Mucosa of rectum (tissue), 2 donors: Measurements from ENCODE around the gene GID4.

Experiments used
- H3K27ac ChIP-seq, 2 donors: one replicate each; pipeline ENCODE4 v1.7.0; 2013; ENCODE audit warnings: inconsistent platforms in 2 of 2, low read depth in 2 of 2, low read length in 2 of 2
- H3K27me3 ChIP-seq, 2 donors: one replicate each; pipeline ENCODE4 v1.7.0; 2013; ENCODE audit warnings: low read length in 2 of 2; ENCODE audit not compliant: control insufficient read depth in 2 of 2, insufficient read depth in 2 of 2
- H3K36me3 ChIP-seq, 2 donors: one replicate each; pipeline ENCODE4 v1.7.0; 2013; ENCODE audit warnings: low read length in 2 of 2; ENCODE audit not compliant: control insufficient read depth in 2 of 2, insufficient read depth in 2 of 2
- H3K4me1 ChIP-seq, 2 donors: one replicate each; pipeline ENCODE4 v1.7.0; 2013; ENCODE audit warnings: low read length in 2 of 2, mild to moderate bottlenecking in 1 of 2; ENCODE audit not compliant: control insufficient read depth in 2 of 2, insufficient read depth in 2 of 2
- H3K4me3 ChIP-seq, 2 donors: one replicate each; pipeline ENCODE4 v1.7.0; 2013; ENCODE audit warnings: low read length in 2 of 2
- H3K9ac ChIP-seq, 2 donors: one replicate each; pipeline ENCODE4 v1.7.0; 2013; ENCODE audit warnings: low read length in 2 of 2, low read depth in 1 of 2, mild to moderate bottlenecking in 1 of 2
- H3K9me3 ChIP-seq, 2 donors: one replicate each; pipeline ENCODE4 v1.7.0; 2013; ENCODE audit warnings: low read length in 2 of 2; ENCODE audit not compliant: control insufficient read depth in 2 of 2
- donor health status: healthy.
- donor health status: Normal muscosa, but diverticular disease.

The GID4 gene

DNA sequence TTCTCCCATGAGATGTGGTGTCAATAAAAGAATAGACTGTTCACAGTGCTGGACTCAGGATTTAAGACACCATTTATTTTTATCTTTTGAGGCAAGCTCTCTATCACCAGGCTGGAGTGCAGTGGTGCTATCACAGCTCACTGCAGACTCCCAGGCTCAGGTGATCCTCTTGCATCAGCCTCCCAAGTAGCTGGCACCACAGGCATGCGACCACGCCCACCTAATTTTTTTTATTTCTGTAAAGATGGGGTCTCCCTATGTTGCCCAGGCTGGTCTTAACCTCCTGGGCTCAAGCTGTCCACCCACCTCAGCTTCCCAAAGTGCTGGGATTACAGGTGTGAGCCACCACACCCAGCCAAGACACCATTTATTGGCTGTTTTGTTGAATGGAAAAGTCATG is 29.9 kb downstream of the GID4 start:
- H3K4me1 ChIP-seq = peaks cover 0 to 3% of the 10 kb centered on the region in 2 donors
- no peak overlapping the region for H3K27ac ChIP-seq
- H3K27me3 ChIP-seq = no peaks in the 10 kb centered on the region
- H3K9me3 ChIP-seq = no peaks in the 10 kb centered on the region
- no peak overlapping the region for H3K9ac ChIP-seq
- no peak overlapping the region for H3K4me3 ChIP-seq
- H3K36me3 ChIP-seq = peaks cover 7 to 19% of the 10 kb centered on the region in 2 donors

DNA sequence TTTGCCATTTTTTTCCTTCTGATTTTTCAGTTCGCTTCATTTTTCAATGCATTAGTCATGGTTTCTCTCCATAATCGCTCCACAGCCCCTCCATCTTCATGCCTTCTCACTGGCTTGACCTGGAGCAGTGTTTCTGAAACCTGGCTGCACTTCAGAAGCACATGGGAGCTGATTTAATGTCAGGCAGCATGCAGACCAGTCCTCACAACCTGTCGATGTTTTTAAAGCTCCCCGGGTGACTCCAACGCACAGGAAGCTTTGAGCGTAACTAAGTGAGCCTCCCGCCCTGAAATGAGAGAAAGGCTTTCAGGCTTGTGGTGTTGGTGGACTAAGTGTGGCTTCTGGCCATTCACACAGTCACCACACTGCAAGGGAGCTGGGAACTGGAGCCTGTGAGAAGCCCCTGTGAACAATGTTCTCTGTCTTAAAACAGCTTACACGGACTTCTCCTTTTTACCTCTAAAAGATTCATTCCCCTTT is 31.7 kb downstream of the GID4 start:
- Histone ChIP-seq H3K27ac (no peak overlapping the region), H3K36me3 (peaks cover 0 to 7% of the 10 kb centered on the region in 2 donors), H3K4me3 (no peak overlapping the region), H3K4me1 (peaks cover 0 to 3% of the 10 kb centered on the region in 2 donors), H3K9ac (no peak overlapping the region), H3K9me3 (no peaks in the 10 kb centered on the region), H3K27me3 (no peaks in the 10 kb centered on the region)

DNA sequence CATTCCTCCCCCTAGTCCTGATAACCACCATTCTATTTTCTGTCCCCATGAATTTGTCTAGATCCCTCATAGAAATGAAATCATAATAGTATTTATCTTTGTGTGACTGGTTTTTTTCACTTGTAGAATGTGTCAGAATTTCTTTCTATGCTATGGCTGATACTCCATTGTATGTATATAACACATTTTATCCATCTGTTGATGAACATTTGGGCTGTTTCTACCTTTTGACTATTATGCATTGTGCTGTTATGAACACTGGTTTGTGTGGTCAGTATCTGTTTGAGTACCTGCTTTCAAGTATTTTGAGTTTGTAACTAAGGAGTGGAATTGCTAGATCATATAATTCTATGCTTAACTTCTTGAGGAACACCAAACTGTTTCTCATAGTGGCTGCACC is 32.5 kb downstream of the GID4 start:
- Histone ChIP-seq H3K27ac (no peak overlapping the region), H3K4me3 (no peak overlapping the region), H3K4me1 (peaks cover 0 to 3% of the 10 kb centered on the region in 2 donors), H3K27me3 (no peaks in the 10 kb centered on the region), H3K36me3 (peaks cover 0 to 3% of the 10 kb centered on the region in 2 donors), H3K9me3 (no peaks in the 10 kb centered on the region), H3K9ac (no peak overlapping the region)

DNA sequence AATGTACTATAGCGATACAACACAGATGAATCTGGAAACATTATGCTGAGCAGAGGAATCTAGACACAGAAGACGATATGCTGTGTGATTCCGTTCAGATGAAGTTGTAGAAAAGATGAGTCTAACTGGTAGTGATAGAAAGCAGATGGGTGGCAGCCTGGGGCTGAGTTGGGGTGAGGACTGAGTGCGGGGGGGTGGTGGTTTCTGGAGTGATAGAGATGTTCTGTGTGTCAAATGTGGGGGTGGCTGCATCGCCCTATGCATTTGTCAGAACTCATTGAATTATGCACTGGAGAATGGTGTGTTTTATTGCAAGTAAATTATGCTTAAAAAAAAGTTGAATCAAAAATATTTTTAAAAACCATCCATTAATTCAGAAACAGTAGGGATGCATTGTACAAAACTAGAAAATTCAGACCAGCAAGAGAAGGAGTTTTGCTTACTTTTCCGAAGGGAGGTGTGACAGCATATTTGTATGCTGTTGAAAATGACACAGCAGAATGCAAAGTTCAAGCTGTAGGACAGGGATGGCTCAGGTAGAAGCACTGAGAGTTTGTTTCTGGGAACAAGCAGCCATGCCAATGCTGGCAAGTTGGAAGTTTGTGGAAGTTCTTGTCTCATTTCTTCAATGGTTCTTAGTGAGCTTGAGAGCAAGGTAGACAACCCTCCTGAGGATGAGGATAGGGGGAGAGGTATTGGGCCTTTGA is 35.5 kb downstream of the GID4 start:
- Histone ChIP-seq H3K4me1 (peaks cover 0 to 3% of the 10 kb centered on the region in 2 donors), H3K36me3 (no peaks in the 10 kb centered on the region), H3K27me3 (no peaks in the 10 kb centered on the region), H3K4me3 (no peak overlapping the region), H3K9me3 (no peaks in the 10 kb centered on the region), H3K27ac (no peak overlapping the region), H3K9ac (no peak overlapping the region)

DNA sequence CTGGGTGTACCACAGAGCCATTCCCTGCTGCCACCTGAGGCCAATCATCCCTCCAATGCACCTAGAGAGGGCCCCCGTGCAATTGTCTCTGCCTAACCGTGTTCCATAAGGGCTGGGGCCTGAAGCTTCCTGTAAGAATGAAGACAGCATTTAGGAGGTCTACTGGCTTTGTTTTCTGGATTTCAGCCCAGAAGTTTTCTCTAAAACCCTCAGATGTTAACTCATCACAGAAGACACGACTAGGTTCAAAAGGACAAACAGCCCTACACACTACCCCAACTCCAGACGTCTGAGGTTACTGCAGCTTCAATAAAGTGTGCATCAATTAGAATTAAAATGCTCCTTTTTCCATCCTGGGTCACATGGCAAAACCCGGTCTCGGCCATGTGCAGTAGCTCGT is 37.7 kb downstream of the GID4 start:
- Histone ChIP-seq H3K27ac (no peak overlapping the region), H3K4me1 (no peaks in the 10 kb centered on the region), H3K9me3 (no peaks in the 10 kb centered on the region), H3K27me3 (no peaks in the 10 kb centered on the region), H3K36me3 (no peaks in the 10 kb centered on the region), H3K4me3 (no peak overlapping the region), H3K9ac (no peak overlapping the region)

DNA sequence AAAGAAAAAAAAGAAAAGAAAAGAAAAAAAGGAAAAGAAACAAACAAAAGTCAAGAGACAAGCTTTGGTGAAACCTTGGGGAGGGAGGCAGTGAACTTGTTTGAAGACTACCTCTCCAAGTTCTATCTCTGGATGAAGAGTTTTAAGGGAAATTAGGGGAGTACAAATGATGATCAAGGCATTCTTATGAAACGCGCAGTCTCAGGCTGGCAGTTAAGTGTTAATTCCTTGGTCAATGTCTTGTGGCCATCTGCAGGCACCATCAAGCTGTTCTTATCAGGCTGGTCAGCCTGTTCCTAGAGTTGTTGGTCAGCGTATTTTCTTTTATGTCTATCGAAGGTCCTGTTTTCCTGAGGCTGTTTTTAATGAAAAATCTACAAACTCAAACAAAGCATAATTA is 40.3 kb downstream of the GID4 start:
- no peaks in the 10 kb centered on the region for H3K36me3 ChIP-seq
- H3K9me3 ChIP-seq = no peaks in the 10 kb centered on the region
- no peaks in the 10 kb centered on the region for H3K27me3 ChIP-seq
- no peak overlapping the region for H3K27ac ChIP-seq
- no peak overlapping the region for H3K4me3 ChIP-seq
- no peaks in the 10 kb centered on the region for H3K4me1 ChIP-seq
- no peak overlapping the region for H3K9ac ChIP-seq

DNA sequence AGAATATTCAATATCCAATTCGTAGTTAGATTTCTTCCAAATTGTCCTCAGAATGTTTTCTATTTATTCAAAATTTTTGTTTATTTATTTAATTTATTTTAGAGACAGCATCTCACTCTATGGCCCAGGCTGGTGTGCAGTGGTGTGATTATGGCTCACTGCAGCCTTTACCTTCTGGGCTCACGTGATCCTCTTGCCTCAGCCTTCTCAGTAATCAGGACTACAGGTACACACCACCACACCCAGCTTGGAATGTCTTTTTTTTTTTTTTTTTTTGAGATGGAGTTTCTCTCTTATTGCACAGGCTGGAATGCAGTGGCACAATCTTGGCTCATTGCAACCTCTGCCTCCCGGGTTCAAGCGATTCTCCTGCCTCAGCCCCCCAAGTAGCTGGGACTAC is 45.0 kb downstream of the GID4 start:
- H3K36me3 ChIP-seq = no peaks in the 10 kb centered on the region
- H3K27ac ChIP-seq = no peak overlapping the region
- H3K4me3 ChIP-seq = no peak overlapping the region
- H3K4me1 ChIP-seq = peaks cover 9 to 13% of the 10 kb centered on the region in 2 donors
- no peak overlapping the region for H3K9ac ChIP-seq
- H3K27me3 ChIP-seq = no peaks in the 10 kb centered on the region
- no peaks in the 10 kb centered on the region for H3K9me3 ChIP-seq

DNA sequence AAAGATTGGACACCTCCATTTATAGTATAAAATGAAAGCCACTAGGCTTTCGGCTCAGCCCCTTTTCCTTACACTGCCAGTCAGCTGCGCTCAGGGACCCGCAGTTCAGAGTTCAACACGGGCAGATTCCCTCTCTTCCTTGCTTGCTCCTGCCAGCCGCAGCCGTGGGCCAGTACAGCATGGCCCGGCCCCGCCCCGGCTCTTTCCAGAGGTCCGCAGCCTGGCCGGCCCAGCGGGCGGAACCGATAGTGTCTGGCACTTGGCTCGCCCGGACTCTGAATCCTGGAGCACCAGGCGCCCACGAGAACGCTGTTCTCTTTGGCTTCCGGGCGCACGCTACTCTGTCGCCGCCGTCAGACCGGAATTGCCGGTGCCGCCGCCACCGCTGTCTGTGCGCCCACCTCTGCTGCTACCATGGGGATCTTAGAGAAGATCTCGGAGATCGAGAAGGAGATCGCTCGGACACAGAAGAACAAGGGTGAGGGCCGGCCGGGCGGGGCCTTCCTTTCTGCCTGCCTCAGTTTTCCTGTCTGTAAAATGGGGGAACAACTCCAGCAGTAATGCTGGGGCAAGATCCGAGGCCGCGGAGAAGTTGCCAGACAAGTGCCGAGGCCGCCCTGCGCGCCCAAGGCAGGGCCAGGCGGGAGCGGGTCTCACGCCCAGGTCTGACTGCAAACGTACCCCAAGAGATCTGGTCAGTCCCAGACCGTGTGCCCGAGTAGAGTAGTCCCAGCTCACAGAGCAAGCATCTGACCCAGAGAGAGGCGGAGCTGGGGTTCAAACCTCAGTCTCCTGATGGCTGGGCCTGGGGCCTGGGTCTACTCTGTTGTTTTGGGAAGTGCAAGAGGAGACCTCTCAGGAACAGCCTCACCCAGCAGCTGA is 48.6 kb downstream of the GID4 start, which contains the start of gene DRG2:
DRG2 (plus strand) TSS at position 339 of the 882 bp plus-strand sequence; CDS start at position 415, 76 bp downstream.
- Histone ChIP-seq H3K27me3 (no peaks in the 10 kb centered on the region), H3K9ac (peak within 1 kb of the TSS; percentile 78 to 86), H3K9me3 (no peaks in the 10 kb centered on the region), H3K27ac (peak within 1 kb of the TSS; percentile 72 to 78), H3K4me1 (peaks cover 9 to 13% of the 10 kb centered on the region in 2 donors), H3K4me3 (peak within 1 kb of the TSS; percentile 75 to 91), H3K36me3 (peaks cover 0 to 5% of the 10 kb centered on the region in 2 donors)

DNA sequence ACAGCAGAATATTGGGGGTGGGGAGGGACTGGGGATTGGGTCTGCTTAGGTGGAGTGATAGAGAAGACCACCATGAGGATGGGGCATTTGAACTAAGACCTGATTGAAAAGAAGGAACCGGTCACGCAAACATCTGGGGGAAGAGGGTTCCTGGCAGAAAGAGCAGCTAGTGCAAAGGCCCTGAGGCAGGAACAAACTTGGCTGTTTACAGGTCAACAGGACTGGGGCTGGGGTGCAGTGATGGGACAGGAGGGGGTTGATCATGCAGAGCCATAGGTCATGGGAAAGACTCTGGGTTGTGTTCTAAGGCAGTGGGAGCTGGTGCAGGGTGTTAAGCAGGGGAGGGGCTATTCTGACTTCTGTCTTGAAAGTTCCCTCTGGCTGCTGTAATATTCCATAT is 50.4 kb downstream of the GID4 start:
- peaks cover 9 to 13% of the 10 kb centered on the region in 2 donors for H3K4me1 ChIP-seq
- no peaks in the 10 kb centered on the region for H3K9me3 ChIP-seq
- H3K27me3 ChIP-seq = no peaks in the 10 kb centered on the region
- H3K36me3 ChIP-seq = peaks cover 10 to 14% of the 10 kb centered on the region in 2 donors
- no peak overlapping the region for H3K4me3 ChIP-seq
- no peak overlapping the region for H3K27ac ChIP-seq
- no peak overlapping the region for H3K9ac ChIP-seq
